Skeletal muscle tissue (tissue), 4 donors: ENCODE data around the gene DNAH14. TPM values are rescaled to one million over a fixed set of nuclear protein-coding genes. Genes with fewer than 3 reads are reported as not detected.

ENCODE experiments used
- H3K27ac ChIP-seq: one replicate; pipeline ENCODE4 v1.7.0; 2013; ENCODE audit warnings: mild to moderate bottlenecking, low read depth, low read length, inconsistent platforms
- H3K27me3 ChIP-seq, 3 donors: one replicate each; pipeline ENCODE4 v1.7.0; 2013; ENCODE audit warnings: low read length in 3 of 3; ENCODE audit not compliant: control insufficient read depth in 3 of 3, insufficient read depth in 3 of 3
- H3K36me3 ChIP-seq, 3 donors: one replicate each; pipeline ENCODE4 v1.7.0; 2013; ENCODE audit warnings: low read length in 3 of 3; ENCODE audit not compliant: control insufficient read depth in 3 of 3, insufficient read depth in 3 of 3
- H3K4me1 ChIP-seq, 3 donors: one replicate each; pipeline ENCODE4 v1.7.0; 2013; ENCODE audit warnings: low read length in 3 of 3, mild to moderate bottlenecking in 3 of 3; ENCODE audit not compliant: control insufficient read depth in 3 of 3, insufficient read depth in 3 of 3
- H3K4me3 ChIP-seq, 3 donors: one replicate each; pipeline ENCODE4 v1.7.0; 2013; ENCODE audit warnings: low read length in 3 of 3
- H3K9ac ChIP-seq, 3 donors: one replicate each; pipeline ENCODE4 v1.7.0; 2013; ENCODE audit warnings: low read length in 3 of 3, mild to moderate bottlenecking in 3 of 3, moderate library complexity in 2 of 3, low read depth in 1 of 3
- H3K9me3 ChIP-seq, 3 donors: one replicate each; pipeline ENCODE4 v1.7.0; 2013; ENCODE audit warnings: low read length in 3 of 3; ENCODE audit not compliant: control insufficient read depth in 3 of 3
- total RNA-seq: library from RNA; depleted of rRNA; stranded (reverse); fragments of >200 nt; gene quantifications from one replicate; pipeline ENCODE4 v1.2.3, GENCODE V29; 2014
- donor health status: Osteomylitis.

DNAH14 gene
- total RNA-seq, 1 donor from 2014 or later, result 12.5 TPM

DNA sequence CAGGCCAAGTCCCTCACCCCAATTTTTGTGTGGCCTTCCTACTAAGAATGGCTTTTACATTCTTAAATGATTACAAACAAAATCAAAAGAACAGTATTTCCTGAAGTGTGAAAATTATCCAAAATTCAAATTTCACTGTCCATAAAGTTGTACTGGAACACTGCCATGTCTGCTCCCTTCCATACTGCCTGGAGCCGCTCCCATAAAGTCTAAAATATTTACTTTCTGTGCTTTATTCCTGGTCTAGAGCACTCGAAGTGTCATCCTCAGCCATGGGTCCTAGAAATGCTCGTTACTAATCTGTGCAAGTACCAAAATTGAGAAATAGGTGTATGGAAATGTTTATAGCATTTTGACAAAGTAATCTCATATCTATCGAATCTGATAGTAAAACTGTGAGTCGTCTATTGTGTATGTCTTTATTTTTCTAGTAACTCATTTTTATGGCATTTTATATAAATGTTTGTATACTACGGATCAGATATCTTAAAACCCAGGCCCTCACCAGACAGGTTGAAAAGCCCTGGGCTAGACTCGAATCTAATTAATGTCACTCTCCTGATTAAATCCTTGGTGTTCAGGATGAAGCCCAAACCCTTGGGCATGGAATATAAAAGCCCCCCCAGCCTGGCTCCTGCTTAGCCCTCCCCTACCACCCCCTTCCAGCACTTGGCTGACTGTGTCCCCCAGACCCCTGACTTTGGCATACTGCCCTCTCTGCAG lies 493.5 kb downstream of the DNAH14 start:
- no peaks in the 10 kb centered on the region for H3K9me3 ChIP-seq
- no peak overlapping the region for H3K9ac ChIP-seq
- peaks cover 6 to 16% (median 6%) of the 10 kb centered on the region in 3 donors for H3K36me3 ChIP-seq
- no peak overlapping the region for H3K27ac ChIP-seq
- no peaks in the 10 kb centered on the region for H3K27me3 ChIP-seq
- no peak overlapping the region for H3K4me3 ChIP-seq
- peaks cover 15 to 26% (median 21%) of the 10 kb centered on the region in 3 donors for H3K4me1 ChIP-seq

DNA sequence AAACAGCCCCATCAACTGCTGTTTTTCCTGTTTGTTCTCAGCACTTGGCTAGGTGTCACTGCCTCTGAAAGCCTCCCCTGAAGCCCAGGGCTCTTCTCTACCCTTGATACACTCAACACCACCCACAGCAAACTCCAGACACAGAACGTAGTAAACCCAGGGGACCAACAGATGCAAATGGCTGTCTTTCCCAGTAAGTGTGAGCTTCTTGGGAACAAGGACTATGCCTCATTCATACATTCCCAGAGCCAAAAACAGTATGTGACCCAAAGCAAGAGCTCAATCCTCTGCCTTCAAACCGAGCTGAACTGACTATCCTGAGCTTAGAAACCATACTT lies 494.0 kb downstream of the DNAH14 start:
- Histone ChIP-seq H3K9me3 (no peaks in the 10 kb centered on the region), H3K27me3 (no peaks in the 10 kb centered on the region), H3K4me1 (peaks cover 15 to 27% (median 24%) of the 10 kb centered on the region in 3 donors), H3K9ac (no peak overlapping the region), H3K36me3 (peaks cover 5 to 14% (median 6%) of the 10 kb centered on the region in 3 donors), H3K4me3 (no peak overlapping the region), H3K27ac (no peak overlapping the region)

DNA sequence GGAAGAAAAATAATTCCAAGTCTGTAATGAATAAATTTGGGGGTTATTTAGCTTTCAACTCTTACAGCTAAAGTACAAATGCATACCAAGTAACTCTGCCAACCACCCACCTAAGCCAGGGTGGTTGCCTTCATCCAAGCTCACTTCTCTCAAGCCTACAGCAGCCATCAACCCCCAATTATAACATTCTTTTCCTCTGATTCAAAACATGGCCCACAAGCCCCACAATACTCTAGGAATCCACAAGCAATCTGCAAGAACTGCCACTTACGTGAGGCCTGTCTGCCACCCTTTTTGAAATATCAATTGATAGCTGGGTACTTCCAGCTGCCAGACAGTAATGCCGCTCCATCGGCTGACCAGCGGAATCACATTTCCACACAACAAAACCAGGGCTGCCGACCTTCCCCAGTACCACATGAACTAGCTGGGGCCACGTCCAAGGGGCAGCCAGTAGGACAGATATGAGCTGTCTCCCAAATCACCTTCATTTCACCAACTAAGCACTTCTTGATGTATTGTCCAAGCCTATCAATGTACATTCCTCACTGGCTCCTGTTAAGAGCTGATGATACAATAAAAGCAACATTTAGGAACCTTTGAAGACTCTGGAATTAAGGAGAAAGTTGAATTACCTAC lies 495.2 kb downstream of the DNAH14 start:
- Histone ChIP-seq H3K27ac (no peak overlapping the region), H3K4me3 (no peak overlapping the region), H3K9me3 (no peaks in the 10 kb centered on the region), H3K9ac (no peak overlapping the region), H3K4me1 (peaks cover 15 to 29% (median 27%) of the 10 kb centered on the region in 3 donors), H3K36me3 (peaks cover 0 to 7% (median 0%) of the 10 kb centered on the region in 3 donors), H3K27me3 (no peaks in the 10 kb centered on the region)

DNA sequence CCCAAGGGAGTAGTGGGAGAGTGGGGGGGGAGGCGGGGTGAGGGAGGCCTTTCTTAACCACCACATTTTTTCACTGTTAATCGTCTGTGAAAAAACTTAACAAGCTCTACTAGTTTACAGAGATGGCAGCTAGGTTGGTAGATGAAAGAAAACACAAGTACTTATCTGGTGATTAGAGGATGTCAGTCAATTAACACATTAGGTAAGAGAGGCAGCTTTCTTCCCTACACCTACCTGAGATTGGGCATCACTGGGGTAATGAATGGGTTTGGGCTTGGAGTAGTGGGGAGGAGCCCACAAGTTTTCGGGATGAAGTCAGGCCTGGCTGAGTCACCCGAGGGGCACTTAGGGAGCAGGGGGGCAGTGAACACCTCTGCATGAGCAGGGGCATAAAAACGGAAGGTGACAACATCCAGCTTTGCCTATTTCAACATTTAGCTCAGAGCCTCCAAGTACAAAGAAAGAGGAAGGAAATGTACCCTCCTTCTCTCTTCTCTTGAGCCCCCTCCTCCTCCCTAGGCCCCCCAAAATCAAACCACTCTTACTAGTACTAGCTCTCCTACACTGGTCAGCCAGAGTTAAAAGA lies 495.8 kb downstream of the DNAH14 start:
- no peak overlapping the region for H3K4me3 ChIP-seq

DNA sequence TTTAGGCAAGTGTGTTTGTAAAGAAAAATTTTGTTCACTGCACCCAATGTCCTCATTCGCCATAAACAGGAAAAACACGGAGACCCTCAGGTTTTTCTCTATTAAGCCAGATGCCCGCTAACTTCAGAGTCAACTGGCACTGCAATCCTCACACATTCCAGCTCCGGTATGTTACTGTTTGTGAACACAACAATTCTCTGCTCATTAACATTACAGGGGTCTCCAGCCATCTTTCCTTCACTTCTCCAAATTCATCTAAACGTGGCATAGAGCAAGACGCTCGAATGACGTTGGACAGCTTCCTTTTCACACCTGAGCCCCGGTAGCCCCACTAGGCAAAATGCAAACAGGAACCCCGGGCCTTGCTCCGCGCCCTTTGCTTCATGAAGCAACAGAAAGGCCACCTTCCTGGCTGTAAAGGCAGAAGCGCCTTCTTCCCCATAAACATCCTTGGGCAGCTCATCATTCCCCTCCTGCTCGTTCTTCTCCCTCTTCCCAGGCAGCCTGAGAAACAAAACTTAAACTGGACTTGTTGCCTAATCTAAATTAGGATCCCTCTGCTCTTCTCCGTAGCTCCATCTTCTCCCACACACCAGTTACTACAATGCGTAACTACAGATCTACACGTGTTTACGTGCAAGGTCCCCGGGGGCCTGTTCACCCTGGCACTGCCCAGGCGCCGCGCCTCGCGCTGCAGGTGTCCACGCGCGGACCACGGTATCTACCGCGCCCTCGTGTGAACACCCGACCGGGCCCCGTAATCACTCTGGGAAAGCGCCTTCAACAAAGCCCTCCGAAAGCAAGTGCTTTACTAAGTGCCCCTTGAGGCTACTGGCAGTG lies 497.1 kb downstream of the DNAH14 start:
- H3K9ac ChIP-seq, result peak overlapping the region; percentile 72 to 83 (median 80)
- H3K27ac ChIP-seq, result peak overlapping the region; percentile 78
- H3K4me3 ChIP-seq, result peak overlapping the region; percentile 88 to 94 (median 94)
- no peaks in the 10 kb centered on the region for H3K27me3 ChIP-seq
- peaks cover 15 to 29% (median 27%) of the 10 kb centered on the region in 3 donors for H3K4me1 ChIP-seq
- H3K36me3 ChIP-seq, result peaks cover 0 to 4% (median 0%) of the 10 kb centered on the region in 3 donors
- H3K9me3 ChIP-seq, result no peaks in the 10 kb centered on the region

More for the DNA sequence above, 495.8 kb downstream of the DNAH14 start:
- H3K27ac ChIP-seq, result no peak overlapping the region
- peaks cover 15 to 29% (median 27%) of the 10 kb centered on the region in 3 donors for H3K4me1 ChIP-seq
- no peaks in the 10 kb centered on the region for H3K9me3 ChIP-seq
- no peak overlapping the region for H3K9ac ChIP-seq
- H3K27me3 ChIP-seq, result no peaks in the 10 kb centered on the region
- H3K36me3 ChIP-seq, result peaks cover 0 to 7% (median 0%) of the 10 kb centered on the region in 3 donors

DNA sequence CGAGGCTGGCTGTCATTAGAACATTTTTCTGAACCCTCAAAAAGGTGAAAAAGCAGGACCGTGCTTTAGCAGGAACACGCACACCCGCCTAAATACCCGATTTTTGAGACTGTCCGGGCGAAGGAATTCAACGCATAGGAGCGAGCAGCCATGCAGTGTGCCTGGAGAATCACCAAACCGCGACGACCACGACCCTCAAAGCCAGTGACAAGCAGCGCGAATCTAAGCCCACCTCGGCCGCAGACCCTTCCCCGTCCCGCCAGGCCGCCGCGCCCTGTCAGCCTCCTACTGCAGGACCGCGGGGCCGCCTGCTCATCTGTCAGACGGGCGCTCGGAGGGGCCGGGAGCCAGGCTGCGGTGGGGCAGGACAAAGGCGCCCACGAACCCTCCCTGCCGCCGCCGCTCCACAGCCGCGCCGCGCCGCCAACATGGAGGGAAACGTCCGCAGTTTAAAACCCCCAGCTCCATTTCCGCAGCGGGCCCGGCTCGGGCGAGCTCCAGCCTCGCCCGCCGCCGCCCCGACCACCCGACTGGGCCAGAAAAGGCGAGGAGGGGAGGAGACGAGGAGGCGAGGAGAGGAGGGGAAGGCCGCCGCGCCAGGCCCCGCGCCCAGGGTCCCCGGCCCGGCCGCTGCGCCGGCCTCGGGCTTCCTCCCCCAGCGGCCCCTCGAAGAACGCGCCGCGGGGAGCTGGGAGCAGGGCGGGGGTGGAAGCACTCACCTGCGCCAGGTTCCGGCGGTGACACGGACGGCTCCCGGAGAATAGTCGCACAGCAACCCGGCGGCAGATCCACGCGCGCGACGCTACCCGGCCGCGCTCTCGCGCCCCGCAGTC lies 498.0 kb downstream of the DNAH14 start, which contains the start of gene LBR:
TSS of gene LBR (minus strand) at position 804 of the 833 bp plus-strand sequence. CDS start 3,963 bp downstream, outside the sequence.
- peaks cover 15 to 29% (median 27%) of the 10 kb centered on the region in 3 donors for H3K4me1 ChIP-seq
- H3K9me3 ChIP-seq, result no peaks in the 10 kb centered on the region
- H3K27me3 ChIP-seq, result no peaks in the 10 kb centered on the region
- peak within 1 kb of the TSS; percentile 88 to 94 (median 94) for H3K4me3 ChIP-seq
- H3K9ac ChIP-seq, result peak within 1 kb of the TSS; percentile 80 to 83 (median 80)
- peak within 1 kb of the TSS; percentile 78 for H3K27ac ChIP-seq
- H3K36me3 ChIP-seq, result no peaks in the 10 kb centered on the region

DNA sequence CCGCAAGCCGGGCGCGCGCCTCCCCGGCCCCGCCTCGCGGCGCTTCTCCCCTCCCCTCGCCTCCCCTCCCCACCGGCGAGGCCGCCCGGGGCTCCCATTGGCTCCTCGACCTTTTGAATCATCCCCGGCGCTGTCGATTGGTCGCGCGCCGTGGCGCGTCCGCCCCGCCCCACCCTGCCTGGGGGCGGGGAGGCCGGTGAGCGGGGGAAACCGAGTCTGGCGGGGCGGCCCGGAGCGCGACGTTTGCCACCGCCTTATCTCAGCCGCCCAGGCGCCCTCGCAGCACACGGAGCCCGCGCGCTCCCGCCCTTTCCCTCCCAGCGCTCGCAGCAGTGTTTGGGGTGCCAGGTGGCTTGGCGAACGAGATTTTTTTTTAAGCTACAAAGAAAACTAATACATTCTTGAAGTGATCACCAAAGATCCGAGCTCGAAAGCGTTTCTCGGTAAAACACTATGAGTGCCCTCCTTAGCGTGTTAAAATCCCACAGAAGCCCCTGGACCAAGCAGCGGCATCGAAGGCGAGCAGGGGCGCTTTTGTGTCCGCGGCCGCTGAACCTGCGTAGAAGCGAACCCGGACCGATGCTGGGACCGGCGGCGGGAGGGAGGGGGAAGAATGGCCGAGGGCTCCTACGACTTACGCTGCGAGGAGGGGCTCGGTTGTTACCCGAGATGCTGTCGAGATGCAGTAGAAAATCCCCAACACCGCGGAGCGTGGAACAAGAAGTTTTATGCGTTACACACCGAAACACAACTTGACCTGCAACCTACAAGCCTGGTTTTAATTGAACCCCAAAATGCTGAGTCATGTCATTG lies 498.8 kb downstream of the DNAH14 start:
- Histone ChIP-seq H3K27ac (peak overlapping the region; percentile 78), H3K36me3 (no peaks in the 10 kb centered on the region), H3K9ac (peak overlapping the region; percentile 73 to 80 (median 76)), H3K4me1 (peaks cover 15 to 29% (median 27%) of the 10 kb centered on the region in 3 donors), H3K4me3 (peak overlapping the region; percentile 83 to 94 (median 88)), H3K27me3 (no peaks in the 10 kb centered on the region), H3K9me3 (no peaks in the 10 kb centered on the region)

DNA sequence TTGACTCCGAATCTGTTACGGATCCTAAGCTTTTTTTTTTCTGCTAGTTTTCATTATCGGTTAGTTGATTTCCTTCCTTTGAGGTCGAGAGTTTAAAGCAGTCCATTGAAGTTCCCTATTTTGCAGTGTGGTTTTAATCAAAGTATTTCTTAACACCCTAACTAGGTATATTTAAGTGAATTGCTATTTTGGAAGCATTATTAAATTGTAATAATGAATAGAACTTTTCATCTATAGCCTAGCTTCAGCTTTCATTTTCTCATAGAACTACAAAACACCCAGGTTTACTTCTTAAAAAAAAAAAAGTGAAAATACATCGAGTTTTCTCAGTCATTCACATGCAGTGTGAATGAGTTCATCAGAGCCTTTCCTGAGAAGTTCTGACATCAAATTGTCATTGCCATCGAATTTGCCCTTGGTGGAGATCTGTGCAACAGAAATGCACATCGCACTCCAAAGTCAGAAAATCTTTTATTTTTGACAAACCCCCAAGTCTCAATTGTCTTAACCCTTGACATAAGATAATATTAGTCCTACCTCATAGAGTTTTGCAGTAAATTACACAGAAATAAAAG lies 499.5 kb downstream of the DNAH14 start:
- Histone ChIP-seq H3K4me1 (peaks cover 13 to 29% (median 27%) of the 10 kb centered on the region in 3 donors), H3K4me3 (peak overlapping the region; percentile 83 to 94 (median 88)), H3K9ac (peak overlapping the region; percentile 73 to 80 (median 76)), H3K36me3 (no peaks in the 10 kb centered on the region), H3K27ac (peak overlapping the region; percentile 78), H3K9me3 (no peaks in the 10 kb centered on the region), H3K27me3 (no peaks in the 10 kb centered on the region)
